ENCODE results near the gene ASPDH. TPM values are rescaled to one million over a fixed set of nuclear protein-coding genes. Genes with fewer than 3 reads are reported as not detected.

Gene ASPDH
- total and polyA plus RNA-seq, 2 of the 13 experiments (the other 11 are each of a cell fraction or from before 2014, with no cell fraction given) = 2.2 to 3.3 TPM

GRCh38 chr19:50517704-50518075 is 4.0 kb upstream of the ASPDH start (continued):
- TF ChIP-seq, protein P1, sequence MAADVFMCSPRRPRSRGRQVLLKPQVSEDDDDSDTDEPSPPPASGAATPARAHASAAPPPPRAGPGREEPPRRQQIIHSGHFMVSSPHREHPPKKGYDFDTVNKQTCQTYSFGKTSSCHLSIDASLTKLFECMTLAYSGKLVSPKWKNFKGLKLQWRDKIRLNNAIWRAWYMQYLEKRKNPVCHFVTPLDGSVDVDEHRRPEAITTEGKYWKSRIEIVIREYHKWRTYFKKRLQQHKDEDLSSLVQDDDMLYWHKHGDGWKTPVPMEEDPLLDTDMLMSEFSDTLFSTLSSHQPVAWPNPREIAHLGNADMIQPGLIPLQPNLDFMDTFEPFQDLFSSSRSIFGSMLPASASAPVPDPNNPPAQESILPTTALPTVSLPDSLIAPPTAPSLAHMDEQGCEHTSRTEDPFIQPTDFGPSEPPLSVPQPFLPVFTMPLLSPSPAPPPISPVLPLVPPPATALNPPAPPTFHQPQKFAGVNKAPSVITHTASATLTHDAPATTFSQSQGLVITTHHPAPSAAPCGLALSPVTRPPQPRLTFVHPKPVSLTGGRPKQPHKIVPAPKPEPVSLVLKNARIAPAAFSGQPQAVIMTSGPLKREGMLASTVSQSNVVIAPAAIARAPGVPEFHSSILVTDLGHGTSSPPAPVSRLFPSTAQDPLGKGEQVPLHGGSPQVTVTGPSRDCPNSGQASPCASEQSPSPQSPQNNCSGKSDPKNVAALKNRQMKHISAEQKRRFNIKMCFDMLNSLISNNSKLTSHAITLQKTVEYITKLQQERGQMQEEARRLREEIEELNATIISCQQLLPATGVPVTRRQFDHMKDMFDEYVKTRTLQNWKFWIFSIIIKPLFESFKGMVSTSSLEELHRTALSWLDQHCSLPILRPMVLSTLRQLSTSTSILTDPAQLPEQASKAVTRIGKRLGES (CRISPR knock-in tag; IDR thresholded peaks at IDR 0.05; ENCODE audit: borderline replicate concordance) = no peak
- TF ChIP-seq ZNF513 (CRISPR knock-in tag; conservative IDR thresholded peaks at IDR 0.05) (no peak), NR2F6 (IDR thresholded peaks at IDR 0.05) (no peak), NR2F6 (CRISPR knock-in tag; IDR thresholded peaks at IDR 0.05) (no peak), CENPBD1 (CRISPR knock-in tag; IDR thresholded peaks at IDR 0.05; ENCODE audit: borderline replicate concordance, low read depth) (no peak)
- TF ChIP-seq, protein P2, sequence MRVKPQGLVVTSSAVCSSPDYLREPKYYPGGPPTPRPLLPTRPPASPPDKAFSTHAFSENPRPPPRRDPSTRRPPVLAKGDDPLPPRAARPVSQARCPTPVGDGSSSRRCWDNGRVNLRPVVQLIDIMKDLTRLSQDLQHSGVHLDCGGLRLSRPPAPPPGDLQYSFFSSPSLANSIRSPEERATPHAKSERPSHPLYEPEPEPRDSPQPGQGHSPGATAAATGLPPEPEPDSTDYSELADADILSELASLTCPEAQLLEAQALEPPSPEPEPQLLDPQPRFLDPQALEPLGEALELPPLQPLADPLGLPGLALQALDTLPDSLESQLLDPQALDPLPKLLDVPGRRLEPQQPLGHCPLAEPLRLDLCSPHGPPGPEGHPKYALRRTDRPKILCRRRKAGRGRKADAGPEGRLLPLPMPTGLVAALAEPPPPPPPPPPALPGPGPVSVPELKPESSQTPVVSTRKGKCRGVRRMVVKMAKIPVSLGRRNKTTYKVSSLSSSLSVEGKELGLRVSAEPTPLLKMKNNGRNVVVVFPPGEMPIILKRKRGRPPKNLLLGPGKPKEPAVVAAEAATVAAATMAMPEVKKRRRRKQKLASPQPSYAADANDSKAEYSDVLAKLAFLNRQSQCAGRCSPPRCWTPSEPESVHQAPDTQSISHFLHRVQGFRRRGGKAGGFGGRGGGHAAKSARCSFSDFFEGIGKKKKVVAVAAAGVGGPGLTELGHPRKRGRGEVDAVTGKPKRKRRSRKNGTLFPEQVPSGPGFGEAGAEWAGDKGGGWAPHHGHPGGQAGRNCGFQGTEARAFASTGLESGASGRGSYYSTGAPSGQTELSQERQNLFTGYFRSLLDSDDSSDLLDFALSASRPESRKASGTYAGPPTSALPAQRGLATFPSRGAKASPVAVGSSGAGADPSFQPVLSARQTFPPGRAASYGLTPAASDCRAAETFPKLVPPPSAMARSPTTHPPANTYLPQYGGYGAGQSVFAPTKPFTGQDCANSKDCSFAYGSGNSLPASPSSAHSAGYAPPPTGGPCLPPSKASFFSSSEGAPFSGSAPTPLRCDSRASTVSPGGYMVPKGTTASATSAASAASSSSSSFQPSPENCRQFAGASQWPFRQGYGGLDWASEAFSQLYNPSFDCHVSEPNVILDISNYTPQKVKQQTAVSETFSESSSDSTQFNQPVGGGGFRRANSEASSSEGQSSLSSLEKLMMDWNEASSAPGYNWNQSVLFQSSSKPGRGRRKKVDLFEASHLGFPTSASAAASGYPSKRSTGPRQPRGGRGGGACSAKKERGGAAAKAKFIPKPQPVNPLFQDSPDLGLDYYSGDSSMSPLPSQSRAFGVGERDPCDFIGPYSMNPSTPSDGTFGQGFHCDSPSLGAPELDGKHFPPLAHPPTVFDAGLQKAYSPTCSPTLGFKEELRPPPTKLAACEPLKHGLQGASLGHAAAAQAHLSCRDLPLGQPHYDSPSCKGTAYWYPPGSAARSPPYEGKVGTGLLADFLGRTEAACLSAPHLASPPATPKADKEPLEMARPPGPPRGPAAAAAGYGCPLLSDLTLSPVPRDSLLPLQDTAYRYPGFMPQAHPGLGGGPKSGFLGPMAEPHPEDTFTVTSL (CRISPR knock-in tag; IDR thresholded peaks at IDR 0.05; ENCODE audit: borderline replicate concordance) = no peak
